Activated CD4-positive, alpha-beta memory T cell treated with anti-CD3 and anti-CD28 coated beads, Interleukin-2, amount 10 ng/mL, durations not matched to agents 7 days and 5 days (primary cell): Measurements from ENCODE around the gene CPNE2. TPM values are rescaled to one million over a fixed set of nuclear protein-coding genes. Genes with fewer than 3 reads are reported as not detected.
"Not testable (repeated sequence)": the region's sequence is repeated elsewhere in the genome, so short reads cannot be mapped to it uniquely, and the experiment has no call there.

Experiments used
- CTCF ChIA-PET: fragments of 350-600 bp; sonication (Branson Sonifier 250); formaldehyde crosslinking; loops from one replicate; lab custom pipeline; 2021; ENCODE audit warnings: antibody characterized with exemption, inconsistent platforms; lab: Charles Lee
- POLR2A ChIA-PET: fragments of 350-600 bp; sonication (Branson Sonifier 250); formaldehyde crosslinking; loops from one replicate; lab custom pipeline; 2021; ENCODE audit warnings: antibody characterized with exemption; lab: Charles Lee
- DNase-seq: peaks from one replicate; pipeline ENCODE4 v3.0.0-alpha.2; 2020
- H3K27ac Mint-ChIP-seq: one replicate; pipeline ENCODE4 v1.8.0; 2021; ENCODE audit warnings: mild to moderate bottlenecking, mixed read lengths
- H3K27me3 Mint-ChIP-seq: one replicate; pipeline ENCODE4 v1.8.0; 2021; ENCODE audit warnings: mixed read lengths
- H3K36me3 Mint-ChIP-seq: one replicate; pipeline ENCODE4 v1.8.0; 2021; ENCODE audit warnings: low read depth, mixed read lengths
- H3K4me1 Mint-ChIP-seq: one replicate; pipeline ENCODE4 v1.8.0; 2021; ENCODE audit warnings: mixed read lengths
- H3K4me3 Mint-ChIP-seq: one replicate; pipeline ENCODE4 v1.8.0; 2021; ENCODE audit warnings: mild to moderate bottlenecking, mixed read lengths
- H3K9me3 Mint-ChIP-seq: one replicate; pipeline ENCODE4 v1.8.0; 2021; ENCODE audit warnings: mixed read lengths
- total RNA-seq, 2 experiments: library from RNA; stranded (reverse); gene quantifications; one replicate each; pipeline ENCODE4 v1.2.3, GENCODE V29; 2021

The CPNE2 gene
- total RNA-seq, 2 experiments from 2014 or later: 4.6 to 4.8 TPM

- Mint-ChIP-seq H3K9me3 (no peaks in the 10 kb centered on the region), H3K36me3 (no peaks in the 10 kb centered on the region), H3K4me3 (no peak overlapping the region), H3K4me1 (peaks cover 31% of the 10 kb centered on the region), H3K27ac (no peak overlapping the region), H3K27me3 (peaks cover 5% of the 10 kb centered on the region)
- peak; percentile 33 for DNase-seq
- ChIA-PET POLR2A (interaction anchor here (1.4 kb wide), 1 partner anchor 11 kb away, joined by 6 read pairs; no protein-coding TSS in a partner anchor), CTCF (interaction anchor here (1.0 kb wide), 2 partner anchors 8 to 12 kb away, joined by 3 to 7 read pairs; no protein-coding TSS in a partner anchor)
Measured at GRCh38 chr16:57104706-57105105, 12.3 kb downstream of the CPNE2 start.

GRCh38 chr16:57105184-57105583, 12.8 kb downstream of the CPNE2 start:
- H3K4me1 Mint-ChIP-seq: peaks cover 28% of the 10 kb centered on the region
- no peak overlapping the region for H3K4me3 Mint-ChIP-seq
- DNase-seq: no peak
- H3K27me3 Mint-ChIP-seq: peaks cover 2% of the 10 kb centered on the region
- no peaks in the 10 kb centered on the region for H3K9me3 Mint-ChIP-seq
- ChIA-PET CTCF (interaction anchor here (1.0 kb wide), 2 partner anchors 9 to 12 kb away, joined by 3 to 7 read pairs; no protein-coding TSS in a partner anchor), POLR2A (interaction anchor here (1.4 kb wide), 1 partner anchor 12 kb away, joined by 6 read pairs; no protein-coding TSS in a partner anchor)
- no peaks in the 10 kb centered on the region for H3K36me3 Mint-ChIP-seq
- H3K27ac Mint-ChIP-seq: no peak overlapping the region

GRCh38 chr16:57106767-57107166, 14.4 kb downstream of the CPNE2 start:
- DNase-seq: no peak
- POLR2A ChIA-PET: interaction anchor here (1.3 kb wide), 2 partner anchors 9 to 22 kb away, joined by 3 read pairs; no protein-coding TSS in a partner anchor
- H3K9me3 Mint-ChIP-seq: no peaks in the 10 kb centered on the region
- H3K4me3 Mint-ChIP-seq: no peak overlapping the region
- no peak overlapping the region for H3K27ac Mint-ChIP-seq
- peaks cover 28% of the 10 kb centered on the region for H3K4me1 Mint-ChIP-seq
- CTCF ChIA-PET: no interaction called here
- peaks cover 2% of the 10 kb centered on the region for H3K27me3 Mint-ChIP-seq
- no peaks in the 10 kb centered on the region for H3K36me3 Mint-ChIP-seq

GRCh38 chr16:57107321-57107922, 15.0 kb downstream of the CPNE2 start:
- CTCF ChIA-PET: interaction anchor here (0.7 kb wide), 2 partner anchors 30 to 125 kb away, joined by 6 read pairs; no protein-coding TSS in a partner anchor
- H3K9me3 Mint-ChIP-seq: no peaks in the 10 kb centered on the region

GRCh38 chr16:57108432-57108831, 16.0 kb downstream of the CPNE2 start:
- no peak for DNase-seq
- peaks cover 28% of the 10 kb centered on the region for H3K4me1 Mint-ChIP-seq
- H3K27ac Mint-ChIP-seq: no peak overlapping the region
- H3K36me3 Mint-ChIP-seq: no peaks in the 10 kb centered on the region
- CTCF ChIA-PET: interaction anchor here (0.7 kb wide), 1 partner anchor 124 kb away, joined by 6 read pairs; no protein-coding TSS in a partner anchor
- no peaks in the 10 kb centered on the region for H3K9me3 Mint-ChIP-seq
- peaks cover 2% of the 10 kb centered on the region for H3K27me3 Mint-ChIP-seq
- no peak overlapping the region for H3K4me3 Mint-ChIP-seq
- POLR2A ChIA-PET: no interaction called here

More at GRCh38 chr16:57107321-57107922, 15.0 kb downstream of the CPNE2 start:
- H3K27me3 Mint-ChIP-seq: peaks cover 2% of the 10 kb centered on the region
- H3K36me3 Mint-ChIP-seq: no peaks in the 10 kb centered on the region
- POLR2A ChIA-PET: interaction anchor here (1.3 kb wide), 1 partner anchor 21 kb away, joined by 3 read pairs; no protein-coding TSS in a partner anchor
- DNase-seq: no peak
- no peak overlapping the region for H3K4me3 Mint-ChIP-seq
- peaks cover 28% of the 10 kb centered on the region for H3K4me1 Mint-ChIP-seq
- no peak overlapping the region for H3K27ac Mint-ChIP-seq

GRCh38 chr16:57109259-57110105, 17.1 kb downstream of the CPNE2 start:
- H3K27ac Mint-ChIP-seq, DNase-seq, H3K27me3 Mint-ChIP-seq, H3K36me3 Mint-ChIP-seq, H3K9me3 Mint-ChIP-seq, H3K4me3 Mint-ChIP-seq: not testable (repeated sequence)
- POLR2A ChIA-PET: interaction anchor here (1.2 kb wide), 1 partner anchor 26 kb away, joined by 4 read pairs; no protein-coding TSS in a partner anchor
- CTCF ChIA-PET: interaction anchor here (0.9 to 2.1 kb wide), 2 partner anchors 16 to 25 kb away, joined by 3 to 5 read pairs; no protein-coding TSS in a partner anchor
- peaks cover 25% of the 10 kb centered on the region for H3K4me1 Mint-ChIP-seq

- ChIA-PET POLR2A (no interaction called here), CTCF (interaction anchor here (0.5 to 2.1 kb wide), 2 partner anchors 15 to 17 kb away, joined by 3 to 5 read pairs; no protein-coding TSS in a partner anchor)
- H3K4me1 Mint-ChIP-seq: peaks cover 17% of the 10 kb centered on the region
- H3K4me3 Mint-ChIP-seq: no peak overlapping the region
- no peak for DNase-seq
- H3K9me3 Mint-ChIP-seq: no peaks in the 10 kb centered on the region
- no peaks in the 10 kb centered on the region for H3K36me3 Mint-ChIP-seq
- no peak overlapping the region for H3K27ac Mint-ChIP-seq
- peaks cover 2% of the 10 kb centered on the region for H3K27me3 Mint-ChIP-seq
Measured at GRCh38 chr16:57110937-57111336, 18.6 kb downstream of the CPNE2 start.

GRCh38 chr16:57111420-57111819, 19.0 kb downstream of the CPNE2 start:
- H3K27me3 Mint-ChIP-seq: peaks cover 2% of the 10 kb centered on the region
- POLR2A ChIA-PET: no interaction called here
- H3K4me3 Mint-ChIP-seq: no peak overlapping the region
- no peak for DNase-seq
- H3K36me3 Mint-ChIP-seq: no peaks in the 10 kb centered on the region
- peaks cover 14% of the 10 kb centered on the region for H3K4me1 Mint-ChIP-seq
- H3K9me3 Mint-ChIP-seq: no peaks in the 10 kb centered on the region
- no peak overlapping the region for H3K27ac Mint-ChIP-seq
- CTCF ChIA-PET: interaction anchor here (0.5 kb wide), 1 partner anchor 15 kb away, joined by 3 read pairs; no protein-coding TSS in a partner anchor

GRCh38 chr16:57112403-57113041, 20.1 kb downstream of the CPNE2 start:
- no peak for DNase-seq
- Mint-ChIP-seq H3K4me1 (peaks cover 4% of the 10 kb centered on the region), H3K36me3 (no peaks in the 10 kb centered on the region), H3K27ac (no peak overlapping the region), H3K27me3 (peaks cover 2% of the 10 kb centered on the region), H3K9me3 (no peaks in the 10 kb centered on the region), H3K4me3 (no peak overlapping the region)
- ChIA-PET POLR2A (no interaction called here), CTCF (interaction anchor here (0.6 to 1.4 kb wide), 3 partner anchors 20 to 378 kb away, joined by 3 to 4 read pairs (median 3); partner anchors contain the start of gene CPNE2)

GRCh38 chr16:57113042-57113453, 20.7 kb downstream of the CPNE2 start:
- no peak for DNase-seq
- H3K4me3 Mint-ChIP-seq: no peak overlapping the region
- H3K36me3 Mint-ChIP-seq: no peaks in the 10 kb centered on the region
- peaks cover 2% of the 10 kb centered on the region for H3K4me1 Mint-ChIP-seq
- no peak overlapping the region for H3K27ac Mint-ChIP-seq
- H3K27me3 Mint-ChIP-seq: peaks cover 2% of the 10 kb centered on the region
- ChIA-PET CTCF (interaction anchor here (0.6 to 1.4 kb wide), 3 partner anchors 20 to 377 kb away, joined by 3 to 4 read pairs (median 3); partner anchors contain the start of gene CPNE2), POLR2A (interaction anchor here (0.8 kb wide), 1 partner anchor 27 kb away, joined by 3 read pairs; no protein-coding TSS in a partner anchor)
- H3K9me3 Mint-ChIP-seq: no peaks in the 10 kb centered on the region

GRCh38 chr16:57113664-57114063, 21.3 kb downstream of the CPNE2 start:
- no peak overlapping the region for H3K4me3 Mint-ChIP-seq
- POLR2A ChIA-PET: interaction anchor here (0.7 to 0.8 kb wide), 2 partner anchors 20 to 27 kb away, joined by 3 read pairs; no protein-coding TSS in a partner anchor

GRCh38 chr16:57115168-57115513, 22.8 kb downstream of the CPNE2 start:
- ChIA-PET CTCF (interaction anchor here (0.7 kb wide), 1 partner anchor 14 kb away, joined by 3 read pairs; no protein-coding TSS in a partner anchor), POLR2A (no interaction called here)
- no peak overlapping the region for H3K27ac Mint-ChIP-seq
- no peak overlapping the region for H3K4me3 Mint-ChIP-seq
- H3K36me3 Mint-ChIP-seq: no peaks in the 10 kb centered on the region
- H3K9me3 Mint-ChIP-seq: no peaks in the 10 kb centered on the region
- H3K4me1 Mint-ChIP-seq: no peaks in the 10 kb centered on the region
- no peak for DNase-seq
- H3K27me3 Mint-ChIP-seq: no peaks in the 10 kb centered on the region

More at GRCh38 chr16:57113664-57114063, 21.3 kb downstream of the CPNE2 start:
- Mint-ChIP-seq H3K9me3 (no peaks in the 10 kb centered on the region), H3K4me1 (peaks cover 2% of the 10 kb centered on the region), H3K36me3 (no peaks in the 10 kb centered on the region), H3K27ac (no peak overlapping the region), H3K27me3 (peaks cover 2% of the 10 kb centered on the region)
- no peak for DNase-seq
- CTCF ChIA-PET: interaction anchor here (1.1 to 1.4 kb wide), 2 partner anchors 21 to 30 kb away, joined by 3 to 4 read pairs; partner anchors contain the start of gene CPNE2
